ENCODE results near the gene GCC2.

DNA sequence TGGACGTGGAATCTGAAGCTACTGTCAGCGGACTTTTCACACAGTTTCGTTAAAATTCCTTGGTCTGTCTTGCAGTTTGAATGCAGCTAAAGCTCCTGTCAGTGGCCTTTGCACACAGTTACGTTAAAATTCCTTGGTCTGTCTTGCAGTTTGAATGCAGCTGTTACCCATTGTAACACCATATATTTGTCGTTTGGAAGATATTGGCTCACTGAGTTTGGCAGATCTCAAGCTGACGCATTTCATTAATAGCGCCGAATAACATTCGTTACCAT lies 86.3 kb downstream of the GCC2 start:
- TF ChIP-seq MXI1 (IDR thresholded peaks at IDR 0.05; ENCODE audit: low read depth, low read length) = no peak
- TF ChIP-seq, protein P1, sequence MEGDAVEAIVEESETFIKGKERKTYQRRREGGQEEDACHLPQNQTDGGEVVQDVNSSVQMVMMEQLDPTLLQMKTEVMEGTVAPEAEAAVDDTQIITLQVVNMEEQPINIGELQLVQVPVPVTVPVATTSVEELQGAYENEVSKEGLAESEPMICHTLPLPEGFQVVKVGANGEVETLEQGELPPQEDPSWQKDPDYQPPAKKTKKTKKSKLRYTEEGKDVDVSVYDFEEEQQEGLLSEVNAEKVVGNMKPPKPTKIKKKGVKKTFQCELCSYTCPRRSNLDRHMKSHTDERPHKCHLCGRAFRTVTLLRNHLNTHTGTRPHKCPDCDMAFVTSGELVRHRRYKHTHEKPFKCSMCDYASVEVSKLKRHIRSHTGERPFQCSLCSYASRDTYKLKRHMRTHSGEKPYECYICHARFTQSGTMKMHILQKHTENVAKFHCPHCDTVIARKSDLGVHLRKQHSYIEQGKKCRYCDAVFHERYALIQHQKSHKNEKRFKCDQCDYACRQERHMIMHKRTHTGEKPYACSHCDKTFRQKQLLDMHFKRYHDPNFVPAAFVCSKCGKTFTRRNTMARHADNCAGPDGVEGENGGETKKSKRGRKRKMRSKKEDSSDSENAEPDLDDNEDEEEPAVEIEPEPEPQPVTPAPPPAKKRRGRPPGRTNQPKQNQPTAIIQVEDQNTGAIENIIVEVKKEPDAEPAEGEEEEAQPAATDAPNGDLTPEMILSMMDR (IDR thresholded peaks at IDR 0.05) = no peak
- TF ChIP-seq, protein P2, sequence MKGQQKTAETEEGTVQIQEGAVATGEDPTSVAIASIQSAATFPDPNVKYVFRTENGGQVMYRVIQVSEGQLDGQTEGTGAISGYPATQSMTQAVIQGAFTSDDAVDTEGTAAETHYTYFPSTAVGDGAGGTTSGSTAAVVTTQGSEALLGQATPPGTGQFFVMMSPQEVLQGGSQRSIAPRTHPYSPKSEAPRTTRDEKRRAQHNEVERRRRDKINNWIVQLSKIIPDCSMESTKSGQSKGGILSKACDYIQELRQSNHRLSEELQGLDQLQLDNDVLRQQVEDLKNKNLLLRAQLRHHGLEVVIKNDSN (IDR thresholded peaks at IDR 0.05; ENCODE audit: borderline replicate concordance, low read depth) = no peak
- TF ChIP-seq TEAD4 (IDR thresholded peaks at IDR 0.05; ENCODE audit: borderline replicate concordance, insufficient read depth) = no peak
- no peak for TF ChIP-seq YY1 (IDR thresholded peaks at IDR 0.05; ENCODE audit: low read depth)
- no peak for TF ChIP-seq GATA2 (CRISPR knock-in tag; IDR thresholded peaks at IDR 0.05)
- no peak for TF ChIP-seq TAF1 (IDR thresholded peaks at IDR 0.05; ENCODE audit: borderline replicate concordance, low read depth, low read length)

Measured in SK-N-SH (cell line).